GM21528 (cell line): Measurements from ENCODE around the gene CBL.

ENCODE experiments used
- ATAC-seq: cut with Tn5 transposase; IDR thresholded peaks from one replicate; pipeline ENCODE4 v1.9.1; 2021; ENCODE audit warnings: mild to moderate bottlenecking, moderate library complexity; ENCODE audit not compliant: unreplicated experiment, low FRiP score

Gene CBL

GRCh38 chr11:119262668-119263351 is 56.7 kb downstream of the CBL start:
- no peak for ATAC-seq

GRCh38 chr11:119263352-119263940 is 57.3 kb downstream of the CBL start:
- no peak for ATAC-seq

DNA sequence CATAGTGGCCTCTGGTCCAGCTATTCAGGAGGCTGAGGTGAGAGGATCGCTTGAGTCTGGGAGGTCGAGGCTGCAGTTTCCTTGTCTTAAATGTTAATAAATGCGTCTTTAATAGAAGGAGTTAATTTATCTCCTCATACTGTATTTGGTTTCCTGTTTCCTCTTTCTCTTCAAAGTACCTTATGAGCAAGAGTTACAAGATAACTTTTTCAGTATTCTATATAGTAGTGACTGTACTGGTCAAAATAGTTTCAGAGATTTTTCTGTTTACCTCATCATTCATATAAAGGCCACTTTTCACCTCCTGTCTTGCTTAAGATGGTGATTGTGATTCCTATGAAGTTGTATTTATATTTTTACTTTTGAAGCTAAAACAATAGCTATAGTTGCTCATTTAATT is 59.9 kb downstream of the CBL start:
- no peak for ATAC-seq

- no peak for ATAC-seq
Observed at GRCh38 chr11:119266517-119267255, 60.5 kb downstream of the CBL start.

DNA sequence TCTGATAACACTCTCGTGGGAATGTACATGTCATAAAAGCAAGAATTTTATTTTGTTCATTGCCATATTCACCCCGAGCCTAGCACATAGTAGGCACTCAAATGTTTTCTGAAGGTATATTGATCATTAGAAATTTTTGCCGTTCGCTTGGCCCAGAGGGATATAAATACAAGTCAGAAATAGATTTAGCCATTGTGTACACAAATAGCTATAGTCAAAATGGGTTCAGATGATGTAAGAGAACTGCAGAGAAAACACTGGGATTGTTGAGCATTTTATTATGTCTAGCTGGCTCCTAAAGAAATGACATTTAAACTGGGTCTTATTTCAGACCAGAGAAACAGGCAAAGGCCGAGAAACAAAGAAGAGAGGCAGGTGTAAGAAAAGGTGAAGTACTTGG is 61.5 kb downstream of the CBL start:
- no peak for ATAC-seq

GRCh38 chr11:119273721-119274120 is 67.6 kb downstream of the CBL start:
- ATAC-seq = no peak

GRCh38 chr11:119277660-119278059 is 71.5 kb downstream of the CBL start:
- no peak for ATAC-seq

- no peak for ATAC-seq
Observed at GRCh38 chr11:119282495-119282894, 76.4 kb downstream of the CBL start.

DNA sequence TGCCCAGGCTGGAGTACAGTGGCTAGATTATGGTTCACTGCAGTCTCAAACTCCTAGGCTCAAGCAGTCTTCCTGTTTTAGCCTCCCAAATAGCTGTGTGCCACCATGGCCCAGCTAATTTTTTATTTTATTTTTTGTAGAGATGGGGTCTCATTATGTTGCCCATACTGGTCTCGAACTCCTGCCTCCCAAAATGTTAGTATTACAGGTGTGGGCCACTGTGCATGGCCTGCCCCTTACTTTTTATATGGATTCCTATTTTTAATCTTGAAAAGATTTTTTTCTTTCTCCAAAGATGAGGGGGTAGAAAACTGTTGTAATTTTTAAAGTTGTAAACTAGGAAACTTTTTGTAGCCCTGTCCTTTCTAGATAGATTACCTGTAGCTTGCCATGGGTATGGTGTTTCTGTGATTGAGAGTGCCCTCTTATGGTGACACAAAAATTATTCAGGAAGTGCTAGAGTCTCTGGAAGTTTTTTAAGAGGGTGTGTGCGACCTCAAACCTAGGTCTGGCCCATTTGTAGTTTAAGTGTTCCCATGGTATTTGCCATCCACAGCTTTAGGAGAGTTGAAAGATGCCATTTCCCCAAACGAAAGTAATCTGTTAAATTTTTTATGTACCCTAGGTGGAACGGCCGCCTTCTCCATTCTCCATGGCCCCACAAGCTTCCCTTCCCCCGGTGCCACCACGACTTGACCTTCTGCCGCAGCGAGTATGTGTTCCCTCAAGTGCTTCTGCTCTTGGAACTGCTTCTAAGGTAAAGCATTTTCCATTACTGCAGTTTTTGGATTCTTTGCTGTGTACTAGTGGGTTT is 78.4 kb downstream of the CBL start:
- no peak for ATAC-seq

GRCh38 chr11:119285431-119285830 is 79.3 kb downstream of the CBL start:
- no peak for ATAC-seq

GRCh38 chr11:119288219-119288618 is 82.1 kb downstream of the CBL start:
- no peak for ATAC-seq

DNA sequence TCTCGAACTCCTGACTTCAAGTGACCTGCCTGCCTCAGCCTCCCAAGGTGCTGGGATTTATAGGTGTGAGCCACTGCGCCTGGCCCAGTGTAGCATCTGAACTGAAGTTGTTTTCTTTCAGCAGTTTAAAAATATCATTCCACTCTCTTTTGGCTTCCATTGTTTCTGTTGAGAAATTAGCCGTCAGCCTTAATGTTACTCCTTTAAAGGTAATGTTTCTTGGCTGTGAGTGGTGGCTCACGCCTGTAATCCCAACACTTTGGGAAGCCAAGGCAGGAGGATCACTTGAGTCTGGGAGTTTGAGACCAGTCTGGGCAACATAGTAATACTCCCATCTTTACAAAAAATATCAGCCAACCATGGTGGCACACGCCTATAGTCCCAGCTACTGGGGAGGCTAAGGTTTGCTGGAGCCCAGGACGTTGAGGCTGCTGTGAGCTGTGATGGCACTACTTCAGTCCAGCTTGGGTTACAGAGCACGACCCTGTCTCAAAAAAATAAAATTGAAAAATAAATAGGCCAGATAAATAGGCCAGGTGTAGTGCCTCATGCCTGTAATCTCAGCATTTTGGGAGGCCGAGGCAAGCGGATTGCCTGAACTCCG is 84.9 kb downstream of the CBL start:
- ATAC-seq = no peak

- no peak for ATAC-seq
Observed at GRCh38 chr11:119293461-119293860, 87.3 kb downstream of the CBL start.

GRCh38 chr11:119295178-119295577 is 89.0 kb downstream of the CBL start:
- no peak for ATAC-seq

DNA sequence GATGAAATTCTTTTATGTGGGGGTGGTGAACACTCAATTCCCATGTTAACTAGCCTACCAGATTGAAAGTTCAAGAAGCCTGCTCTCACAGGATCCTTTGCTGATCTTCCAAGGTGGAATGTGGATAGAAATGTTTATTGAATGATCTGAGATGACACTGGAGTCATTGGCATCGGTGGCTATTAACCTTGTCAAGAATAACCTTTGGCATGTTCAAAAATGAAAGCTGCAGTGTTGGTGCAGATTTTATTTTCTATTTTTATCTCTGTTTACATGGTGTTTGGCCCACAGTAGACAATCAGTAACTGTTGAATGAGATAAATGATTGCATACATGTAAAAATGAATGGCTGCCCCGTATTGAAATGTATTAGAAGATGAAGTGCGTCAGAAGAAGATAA is 91.8 kb downstream of the CBL start:
- no peak for ATAC-seq

GRCh38 chr11:119298726-119299125 is 92.6 kb downstream of the CBL start:
- no peak for ATAC-seq

GRCh38 chr11:119299416-119299815 is 93.3 kb downstream of the CBL start:
- no peak for ATAC-seq

DNA sequence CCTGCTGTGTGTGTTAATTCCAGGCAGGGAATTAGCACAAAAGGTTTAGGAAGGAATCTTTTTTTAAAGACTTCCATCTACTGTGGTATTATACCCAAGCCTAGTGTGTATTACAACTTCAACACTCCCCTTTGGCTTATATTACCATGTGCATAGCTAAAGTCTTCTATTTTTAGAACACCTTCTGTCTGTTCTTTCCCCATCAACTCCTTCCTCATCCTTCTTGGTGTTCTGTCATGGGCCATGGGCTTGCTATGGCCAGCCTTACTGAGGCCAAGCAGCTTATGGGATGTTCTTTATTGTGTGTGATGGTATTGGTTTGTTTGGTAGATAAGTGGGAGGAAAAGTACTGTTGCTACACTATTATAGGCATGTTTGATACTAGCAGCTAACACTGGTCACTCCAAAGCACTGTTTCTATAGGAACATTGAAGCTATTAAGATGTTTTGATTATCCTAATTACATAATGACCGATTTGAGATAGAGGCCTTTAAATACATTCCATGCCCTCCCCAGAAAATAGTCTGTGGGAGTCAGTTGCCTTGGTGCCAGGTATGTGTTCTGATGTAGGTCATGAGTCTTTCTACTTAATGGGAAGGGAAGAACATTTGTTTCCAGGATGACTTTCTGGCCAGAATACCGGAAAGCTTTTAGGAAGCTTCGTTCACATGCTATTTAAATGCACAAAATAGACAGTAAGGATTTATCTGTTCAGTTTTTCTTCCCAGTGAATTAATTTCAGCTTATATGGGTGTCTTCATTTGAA is 94.2 kb downstream of the CBL start:
- no peak for ATAC-seq

GRCh38 chr11:119303227-119303718 is 97.1 kb downstream of the CBL start:
- ATAC-seq = no peak
